Neural cell (in vitro differentiated cells): ENCODE measurements around the gene RAB40AL.

ENCODE experiments used
- EP300 ChIP-seq: fragments of 450-650 bp; conservative IDR thresholded peaks from 2 replicates; pipeline ENCODE4 v1.6.1; 2014; ENCODE audit warnings: antibody characterized with exemption, mild to moderate bottlenecking, moderate library complexity; ENCODE audit not compliant: poor library complexity, severe bottlenecking
- RAD21 ChIP-seq: fragments of 450-650 bp; conservative IDR thresholded peaks from 2 replicates; pipeline ENCODE4 v1.6.1; 2014; ENCODE audit warnings: antibody characterized with exemption, mild to moderate bottlenecking, moderate library complexity
- TF ChIP-seq, protein P1 (sequence below): IDR thresholded peaks from 2 replicates; pipeline ENCODE4 v1.6.1; 2012; ENCODE audit warnings: borderline replicate concordance

GRCh38 chrX:102963955-102964354 is 26.9 kb downstream of the RAB40AL start:
- TF ChIP-seq EP300 (no peak), RAD21 (no peak)
- TF ChIP-seq, protein P1, sequence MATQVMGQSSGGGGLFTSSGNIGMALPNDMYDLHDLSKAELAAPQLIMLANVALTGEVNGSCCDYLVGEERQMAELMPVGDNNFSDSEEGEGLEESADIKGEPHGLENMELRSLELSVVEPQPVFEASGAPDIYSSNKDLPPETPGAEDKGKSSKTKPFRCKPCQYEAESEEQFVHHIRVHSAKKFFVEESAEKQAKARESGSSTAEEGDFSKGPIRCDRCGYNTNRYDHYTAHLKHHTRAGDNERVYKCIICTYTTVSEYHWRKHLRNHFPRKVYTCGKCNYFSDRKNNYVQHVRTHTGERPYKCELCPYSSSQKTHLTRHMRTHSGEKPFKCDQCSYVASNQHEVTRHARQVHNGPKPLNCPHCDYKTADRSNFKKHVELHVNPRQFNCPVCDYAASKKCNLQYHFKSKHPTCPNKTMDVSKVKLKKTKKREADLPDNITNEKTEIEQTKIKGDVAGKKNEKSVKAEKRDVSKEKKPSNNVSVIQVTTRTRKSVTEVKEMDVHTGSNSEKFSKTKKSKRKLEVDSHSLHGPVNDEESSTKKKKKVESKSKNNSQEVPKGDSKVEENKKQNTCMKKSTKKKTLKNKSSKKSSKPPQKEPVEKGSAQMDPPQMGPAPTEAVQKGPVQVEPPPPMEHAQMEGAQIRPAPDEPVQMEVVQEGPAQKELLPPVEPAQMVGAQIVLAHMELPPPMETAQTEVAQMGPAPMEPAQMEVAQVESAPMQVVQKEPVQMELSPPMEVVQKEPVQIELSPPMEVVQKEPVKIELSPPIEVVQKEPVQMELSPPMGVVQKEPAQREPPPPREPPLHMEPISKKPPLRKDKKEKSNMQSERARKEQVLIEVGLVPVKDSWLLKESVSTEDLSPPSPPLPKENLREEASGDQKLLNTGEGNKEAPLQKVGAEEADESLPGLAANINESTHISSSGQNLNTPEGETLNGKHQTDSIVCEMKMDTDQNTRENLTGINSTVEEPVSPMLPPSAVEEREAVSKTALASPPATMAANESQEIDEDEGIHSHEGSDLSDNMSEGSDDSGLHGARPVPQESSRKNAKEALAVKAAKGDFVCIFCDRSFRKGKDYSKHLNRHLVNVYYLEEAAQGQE: no peak
